Measurements from ENCODE around the gene HASPIN.

GRCh38 chr17:3768341-3768740 lies 44.6 kb downstream of the HASPIN start:
- no peak for TF ChIP-seq CTCF (IDR thresholded peaks at IDR 0.05; ENCODE audit: borderline replicate concordance, extremely low read depth, low read length, poor library complexity, severe bottlenecking)
- TF ChIP-seq EZH2 (IDR thresholded peaks at IDR 0.05; ENCODE audit: borderline replicate concordance, low read depth, low read length, severe bottlenecking), result no peak
